Cardiac fibroblast (primary cell): Measurements from ENCODE around the gene TNFRSF12A.

ENCODE experiments used
- DNase-seq, 2 donors: peaks; one replicate each; pipeline versions ENCODE4 v3.0.0 to v3.0.0-alpha.2; 2010; ENCODE audit warnings: low read depth in 2 of 2
- H3K4me3 ChIP-seq, 2 donors: replicated peaks in 1 of 2; 1 replicate in 1 of 2; 2 replicates in 1 of 2; pipeline ENCODE4 v1.5.1; 2011; ENCODE audit warnings: low read depth in 2 of 2, low read length in 2 of 2, mild to moderate bottlenecking in 2 of 2, moderate library complexity in 1 of 2
- CTCF ChIP-seq: IDR thresholded peaks from one replicate; pipeline ENCODE4 v1.5.1; 2011; ENCODE audit warnings: low read depth, mild to moderate bottlenecking, low read length, inconsistent platforms

The TNFRSF12A gene

DNA sequence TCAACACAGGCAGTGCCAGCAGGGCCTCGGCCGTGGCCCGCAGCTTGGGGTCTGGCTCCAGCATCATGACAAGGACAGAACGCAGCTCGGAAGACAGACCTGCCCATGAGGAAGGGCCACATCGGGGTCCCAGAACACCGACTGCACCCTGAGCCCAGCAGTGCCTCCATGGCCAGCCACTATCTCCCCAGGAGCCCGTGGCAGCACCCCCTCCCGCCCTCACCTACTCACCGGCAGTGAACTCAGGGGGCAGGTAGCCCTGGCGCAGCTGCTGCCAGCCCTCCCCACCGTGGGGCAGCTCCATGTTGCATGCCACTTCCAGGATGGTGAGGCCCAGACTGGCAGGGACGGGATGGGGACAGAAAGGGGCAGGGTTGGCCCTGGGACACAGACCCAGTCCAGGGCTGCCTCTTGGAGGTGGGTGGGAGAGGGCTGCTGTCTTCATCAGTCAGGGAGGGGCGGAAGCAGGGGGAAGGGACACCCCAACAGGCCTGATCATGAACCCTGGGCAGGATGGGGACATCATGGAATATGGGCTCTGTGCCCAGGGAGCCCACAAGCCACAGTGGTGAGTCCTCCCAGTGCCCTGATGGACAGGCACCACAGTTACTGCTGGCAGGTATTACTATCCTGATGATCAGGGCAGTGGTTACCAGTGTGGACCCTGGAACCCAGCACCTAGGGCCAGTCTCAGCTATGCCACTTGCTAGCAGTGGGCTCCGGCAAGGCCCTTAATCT, 45.7 kb upstream of the TNFRSF12A start:
- no peak for DNase-seq
- no peak overlapping the region for H3K4me3 ChIP-seq
- TF ChIP-seq CTCF = no peak

GRCh38 chr16:2975161-2975795, 44.9 kb upstream of the TNFRSF12A start:
- TF ChIP-seq CTCF = no peak
- DNase-seq = no peak

GRCh38 chr16:2976201-2976600, 44.0 kb upstream of the TNFRSF12A start:
- no peak overlapping the region for H3K4me3 ChIP-seq
- no peak for DNase-seq
- no peak for TF ChIP-seq CTCF

More at GRCh38 chr16:2975161-2975795, 44.9 kb upstream of the TNFRSF12A start:
- no peak overlapping the region for H3K4me3 ChIP-seq

GRCh38 chr16:2976673-2977072, 43.5 kb upstream of the TNFRSF12A start:
- no peak for TF ChIP-seq CTCF
- no peak overlapping the region for H3K4me3 ChIP-seq

GRCh38 chr16:2977440-2977839, 42.7 kb upstream of the TNFRSF12A start:
- no peak for TF ChIP-seq CTCF
- no peak for DNase-seq
- H3K4me3 ChIP-seq = no peak overlapping the region

More at GRCh38 chr16:2976673-2977072, 43.5 kb upstream of the TNFRSF12A start:
- DNase-seq = no peak

- DNase-seq = no peak
- H3K4me3 ChIP-seq = peak overlapping the region; percentile 54 to 71
- TF ChIP-seq CTCF = no peak
Observed at GRCh38 chr16:2979669-2980226, 40.4 kb upstream of the TNFRSF12A start.
